Tibial artery (tissue), 4 donors: Measurements from ENCODE around the gene ASB6.
A peak's percentile ranks its signal among the peaks of the same experiment; 100 is the strongest.

Experiments
- DNase-seq, 2 donors: peaks; one replicate each; pipeline ENCODE4 v3.0.0-alpha.2; 2019
- H3K27ac ChIP-seq, 2 donors: fragments of 200-600 bp; sonication (generic) in 1 of 2; 1 replicate in 1 of 2; 2 replicates in 1 of 2; pipeline ENCODE4 v1.5.1; 2018 to 2019; ENCODE audit warnings: mild to moderate bottlenecking in 1 of 2
- H3K27me3 ChIP-seq, 2 donors: fragments of 200-600 bp; sonication (generic) in 1 of 2; one replicate each; pipeline versions ENCODE4 v1.5.1 to v1.6.0; 2016 to 2019
- H3K36me3 ChIP-seq, 3 donors: fragments of 200-600 bp; sonication (generic) in 2 of 3; one replicate each; pipeline ENCODE4 v1.5.1; 2016 to 2019; ENCODE audit warnings: mild to moderate bottlenecking in 2 of 3
- H3K4me1 ChIP-seq, 4 donors: fragments of 200-600 bp; sonication (generic) in 2 of 4; 1 replicate in 3 of 4; 2 replicates in 1 of 4; pipeline ENCODE4 v1.5.1; 2016 to 2019
- H3K4me3 ChIP-seq, 2 donors: fragments of 200-600 bp; sonication (generic) in 1 of 2; 1 replicate in 1 of 2; 2 replicates in 1 of 2; pipeline ENCODE4 v1.5.1; 2018 to 2019; ENCODE audit warnings: mild to moderate bottlenecking in 2 of 2
- H3K9me3 ChIP-seq, 3 donors: fragments of 200-600 bp; sonication (generic) in 1 of 3; one replicate each; pipeline ENCODE4 v1.5.1; 2016 to 2019
- intact Hi-C: fragments of 100-400 bp; cut with DNase I; formaldehyde crosslinking; loops from one replicate; pipeline ENCODE4 v1.15.0; 2023; ENCODE audit warnings: low total_unique reads
- TF ChIP-seq, protein P1 (sequence below), 2 experiments: fragments of 200-600 bp in 1 of 2; fragments of 450-650 bp in 1 of 2; IDR thresholded peaks; one replicate each; pipeline ENCODE4 v1.5.1; 2017 to 2019; ENCODE audit warnings: antibody characterized with exemption in 2 of 2, mild to moderate bottlenecking in 1 of 2, moderate library complexity in 1 of 2

ASB6 gene

DNA sequence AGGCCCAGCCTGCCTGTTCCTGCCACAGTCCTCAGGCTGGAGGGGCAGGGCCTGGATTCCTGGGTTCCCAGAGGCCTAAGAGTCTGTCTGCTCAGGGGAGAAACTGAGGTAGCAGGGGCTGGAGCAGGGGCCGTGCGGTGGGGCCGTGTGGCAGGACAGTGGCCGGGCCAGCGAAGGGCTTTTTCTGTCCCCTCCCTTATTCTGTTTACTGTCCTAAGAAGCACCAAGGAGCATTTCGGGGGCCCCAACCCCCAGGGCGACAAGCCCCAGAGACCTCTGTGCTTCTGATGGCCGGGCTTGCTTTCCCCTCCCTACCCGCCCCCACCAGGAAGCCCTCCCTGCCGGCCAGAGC lies 6.8 kb upstream of the ASB6 start:
- Histone ChIP-seq H3K36me3 (no peaks in the 10 kb centered on the region), H3K27ac (peak overlapping the region; percentile 66 to 78), H3K4me1 (peaks cover 0 to 32% (median 19%) of the 10 kb centered on the region in 4 donors), H3K9me3 (no peaks in the 10 kb centered on the region), H3K4me3 (no peak overlapping the region), H3K27me3 (no peaks in the 10 kb centered on the region)
- TF ChIP-seq, protein P1, sequence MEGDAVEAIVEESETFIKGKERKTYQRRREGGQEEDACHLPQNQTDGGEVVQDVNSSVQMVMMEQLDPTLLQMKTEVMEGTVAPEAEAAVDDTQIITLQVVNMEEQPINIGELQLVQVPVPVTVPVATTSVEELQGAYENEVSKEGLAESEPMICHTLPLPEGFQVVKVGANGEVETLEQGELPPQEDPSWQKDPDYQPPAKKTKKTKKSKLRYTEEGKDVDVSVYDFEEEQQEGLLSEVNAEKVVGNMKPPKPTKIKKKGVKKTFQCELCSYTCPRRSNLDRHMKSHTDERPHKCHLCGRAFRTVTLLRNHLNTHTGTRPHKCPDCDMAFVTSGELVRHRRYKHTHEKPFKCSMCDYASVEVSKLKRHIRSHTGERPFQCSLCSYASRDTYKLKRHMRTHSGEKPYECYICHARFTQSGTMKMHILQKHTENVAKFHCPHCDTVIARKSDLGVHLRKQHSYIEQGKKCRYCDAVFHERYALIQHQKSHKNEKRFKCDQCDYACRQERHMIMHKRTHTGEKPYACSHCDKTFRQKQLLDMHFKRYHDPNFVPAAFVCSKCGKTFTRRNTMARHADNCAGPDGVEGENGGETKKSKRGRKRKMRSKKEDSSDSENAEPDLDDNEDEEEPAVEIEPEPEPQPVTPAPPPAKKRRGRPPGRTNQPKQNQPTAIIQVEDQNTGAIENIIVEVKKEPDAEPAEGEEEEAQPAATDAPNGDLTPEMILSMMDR (IDR thresholded peaks at IDR 0.05), result no peak
- intact Hi-C loops, result no loop called here
- DNase-seq, result no peak

DNA sequence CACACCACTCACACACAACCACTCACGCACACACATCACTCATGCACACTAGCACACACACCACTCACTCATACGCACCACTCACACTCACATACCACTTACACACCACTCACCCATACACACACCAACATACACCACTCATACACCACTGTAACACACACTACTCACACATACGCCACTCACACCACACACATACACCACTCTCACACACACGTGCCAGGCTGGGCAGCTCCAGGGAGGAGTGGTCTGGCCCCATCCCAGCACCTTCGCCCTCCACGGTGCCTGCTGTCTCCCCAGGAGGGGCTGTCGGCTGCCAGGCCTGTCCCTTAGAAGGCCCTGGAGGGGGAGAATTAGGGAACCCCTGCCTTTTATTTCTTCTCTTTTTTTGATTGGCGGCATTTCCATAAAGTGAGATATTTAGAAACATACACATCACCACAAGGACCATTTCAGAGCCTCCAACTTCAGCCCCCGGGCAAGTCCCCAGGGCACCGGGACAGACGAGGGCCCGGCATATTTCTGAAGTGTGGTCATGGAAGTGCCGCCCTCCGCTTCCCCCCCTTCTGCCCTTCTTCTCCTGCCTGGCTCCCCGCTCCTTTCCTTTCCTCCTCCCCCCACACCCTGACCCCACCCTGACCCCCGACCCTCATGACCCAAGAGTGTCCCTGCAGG lies 6.3 kb upstream of the ASB6 start:
- intact Hi-C loops, result no loop called here
- peak in 1 of 2 donors; percentile 85 for DNase-seq
- H3K36me3 ChIP-seq, result no peaks in the 10 kb centered on the region
- H3K4me3 ChIP-seq, result no peak overlapping the region
- TF ChIP-seq, protein P1 (IDR thresholded peaks at IDR 0.05), result no peak
- H3K4me1 ChIP-seq, result peaks cover 0 to 32% (median 19%) of the 10 kb centered on the region in 4 donors
- H3K9me3 ChIP-seq, result no peaks in the 10 kb centered on the region
- peak overlapping the region; percentile 66 to 78 for H3K27ac ChIP-seq
- H3K27me3 ChIP-seq, result no peaks in the 10 kb centered on the region

DNA sequence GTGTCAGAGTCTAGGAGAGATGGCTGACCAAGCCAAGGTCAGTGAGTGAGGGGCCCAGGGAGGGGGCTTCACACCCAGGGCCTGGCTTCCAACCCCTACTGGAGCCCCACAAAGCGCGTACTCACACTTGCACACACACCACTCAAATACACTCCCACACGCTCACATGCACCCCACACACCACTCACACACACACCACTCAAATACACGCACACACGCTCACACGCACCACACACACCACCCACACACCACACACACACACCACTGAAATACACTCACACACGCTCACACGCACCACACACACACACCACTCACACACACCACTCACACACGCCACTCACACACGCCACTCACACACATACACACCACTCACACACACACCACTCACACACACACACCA lies 5.7 kb upstream of the ASB6 start:
- TF ChIP-seq, protein P1 (IDR thresholded peaks at IDR 0.05), result no peak
- Histone ChIP-seq H3K27ac (peak overlapping the region in 1 of 2 donors; percentile 78), H3K4me3 (no peak overlapping the region), H3K27me3 (no peaks in the 10 kb centered on the region), H3K4me1 (peaks cover 0 to 35% (median 20%) of the 10 kb centered on the region in 4 donors), H3K9me3 (no peaks in the 10 kb centered on the region), H3K36me3 (no peaks in the 10 kb centered on the region)
- intact Hi-C loops, result no loop called here
- DNase-seq, result no peak

DNA sequence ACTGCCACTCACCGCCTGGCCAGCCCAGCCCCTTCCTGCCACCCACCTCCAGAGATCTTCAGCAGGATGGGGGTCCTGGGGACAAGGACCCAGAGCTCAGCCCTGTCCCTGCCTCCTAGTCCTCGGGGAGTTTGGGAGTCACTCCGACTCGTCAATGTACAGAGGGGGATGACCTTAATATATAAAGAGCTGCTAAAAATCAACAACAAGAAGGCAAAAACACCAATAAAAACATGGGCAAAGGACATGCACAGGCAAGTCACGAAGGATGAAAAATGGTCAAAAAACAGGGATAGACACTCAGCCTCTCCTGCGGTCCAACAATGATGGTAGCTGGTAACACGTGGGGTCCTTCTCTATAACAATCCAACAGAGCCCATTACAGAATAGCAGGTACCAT lies 4.7 kb upstream of the ASB6 start:
- intact Hi-C loops, result no loop called here
- H3K4me3 ChIP-seq, result no peak overlapping the region
- H3K27me3 ChIP-seq, result no peaks in the 10 kb centered on the region

DNA sequence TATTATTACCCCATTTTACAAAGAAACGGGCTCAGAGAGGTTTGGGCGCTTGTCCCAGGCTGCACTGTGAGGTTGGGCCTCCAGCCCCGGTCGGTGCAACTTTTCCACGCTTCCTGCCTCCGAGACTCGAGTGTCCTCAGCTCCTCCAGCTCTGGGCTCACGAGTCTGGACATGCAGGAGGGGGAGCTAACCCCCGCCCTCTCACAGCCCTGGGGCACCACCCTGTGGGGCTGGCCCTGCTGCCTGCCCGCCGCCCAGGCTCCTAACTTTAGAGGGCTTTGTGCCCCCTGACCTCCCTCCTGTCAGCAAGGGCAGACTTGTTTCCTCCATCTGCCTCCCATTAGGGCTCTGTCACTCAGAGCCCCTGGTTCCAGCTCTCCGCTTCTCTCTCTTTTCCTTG lies 4.3 kb upstream of the ASB6 start:
- no peaks in the 10 kb centered on the region for H3K27me3 ChIP-seq
- no peak overlapping the region for H3K27ac ChIP-seq
- no peak overlapping the region for H3K4me3 ChIP-seq
- H3K4me1 ChIP-seq, result peaks cover 0 to 43% (median 26%) of the 10 kb centered on the region in 4 donors
- DNase-seq, result no peak
- no peaks in the 10 kb centered on the region for H3K9me3 ChIP-seq
- TF ChIP-seq, protein P1 (IDR thresholded peaks at IDR 0.05), result no peak
- H3K36me3 ChIP-seq, result no peaks in the 10 kb centered on the region
- intact Hi-C loops, result no loop called here

More for the DNA sequence above, 4.7 kb upstream of the ASB6 start:
- TF ChIP-seq, protein P1 (IDR thresholded peaks at IDR 0.05), result no peak
- Histone ChIP-seq H3K4me1 (peaks cover 0 to 39% (median 23%) of the 10 kb centered on the region in 4 donors), H3K27ac (no peak overlapping the region), H3K9me3 (no peaks in the 10 kb centered on the region), H3K36me3 (no peaks in the 10 kb centered on the region)
- DNase-seq, result no peak
